ENCODE measurements around the gene MAP2K5. TPM values are rescaled to one million over a fixed set of nuclear protein-coding genes. Genes with fewer than 3 reads are reported as not detected.

The MAP2K5 gene
- total RNA-seq, 1 experiment from 2014 or later, result 15.0 TPM

DNA sequence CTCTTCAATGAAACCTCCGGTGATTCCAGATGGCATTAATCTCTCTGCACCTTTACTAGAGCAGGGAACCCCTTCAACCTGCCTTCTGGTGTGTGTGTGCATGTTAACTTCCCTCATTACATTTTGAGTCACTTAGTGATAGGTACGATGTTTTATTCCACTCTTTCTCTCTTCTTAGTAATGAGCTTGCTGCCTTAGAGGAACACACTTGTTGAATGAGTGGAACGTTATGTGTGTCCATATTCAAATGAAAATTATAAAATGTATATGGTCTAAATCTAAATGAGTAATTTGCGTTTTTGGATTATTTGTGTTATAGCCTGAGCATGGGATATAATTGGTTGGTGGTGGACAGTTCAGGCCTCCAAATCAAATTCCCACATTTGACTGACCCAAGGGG is 12.1 kb downstream of the MAP2K5 start:
- Histone ChIP-seq H3K9ac (ENCODE audit: extremely low read depth, insufficient read length, low read length) (no peak overlapping the region), H2AFZ (ENCODE audit: low read length) (no peak overlapping the region), H2BK20ac (ENCODE audit: low read depth, low read length, poor library complexity, severe bottlenecking) (no peak overlapping the region), H2BK12ac (ENCODE audit: insufficient read length, low read depth, low read length) (no peak overlapping the region), H3K79me1 (ENCODE audit: insufficient read depth, low read depth, low read length, poor library complexity, severe bottlenecking) (no peaks in the 10 kb centered on the region), H2BK15ac (ENCODE audit: low read depth, low read length) (no peak overlapping the region), H4K8ac (replicated peaks; ENCODE audit: insufficient read length, low read depth, low read length) (no peak overlapping the region), H3K23ac (ENCODE audit: insufficient read length, low read depth, low read length) (no peak overlapping the region), H3K14ac (ENCODE audit: insufficient read depth, low read length) (no peak overlapping the region), H3K27me3 (ENCODE audit: insufficient read depth, low read length) (no peaks in the 10 kb centered on the region; the same call in 1 of the 2 replicates), H4K20me1 (ENCODE audit: control insufficient read depth, insufficient read depth, insufficient read length) (no peaks in the 10 kb centered on the region), H4K91ac (ENCODE audit: insufficient read length, low read depth, low read length) (no peak overlapping the region), H3K79me2 (ENCODE audit: insufficient read depth, low read length) (no peaks in the 10 kb centered on the region), H3K27ac (ENCODE audit: insufficient read length, low read depth, low read length) (no peak overlapping the region), H2AK5ac (ENCODE audit: insufficient read length, low read length) (no peak overlapping the region), H3T11ph (ENCODE audit: low read length) (no peak overlapping the region), H4K5ac (ENCODE audit: insufficient read length, low read depth, low read length) (no peak overlapping the region), H2BK5ac (ENCODE audit: insufficient read length, low read length) (no peak overlapping the region), H3K9me3 (ENCODE audit: control insufficient read depth, low read depth, low read length) (no peaks in the 10 kb centered on the region), H3K4ac (ENCODE audit: low read depth, low read length) (no peak overlapping the region), H2BK120ac (ENCODE audit: low read depth, low read length, poor library complexity, severe bottlenecking) (no peak overlapping the region), H3K23me2 (ENCODE audit: insufficient read length, low read depth, low read length, poor library complexity, severe bottlenecking) (no peaks in the 10 kb centered on the region), H3K56ac (ENCODE audit: insufficient read length, low read depth, low read length) (no peak overlapping the region), H3K4me1 (ENCODE audit: insufficient read depth, low read length) (no peaks in the 10 kb centered on the region), H3K4me2 (ENCODE audit: insufficient read depth, insufficient read length, low read length) (no peak overlapping the region), H3K18ac (ENCODE audit: insufficient read length, low read depth, low read length) (no peak overlapping the region)
- DNase-seq, result no peak
- Mint-ChIP-seq H3K9me3 (peaks cover 2 to 3% of the 10 kb centered on the region in 2 experiments; a peak in 4 of 5 replicates), H3K36me3 (ENCODE audit: insufficient read depth in 1 of 3, low read depth in 3 of 3) (peaks cover 4 to 27% (median 21%) of the 10 kb centered on the region in 3 experiments), H3K27me3 (ENCODE audit: low read depth) (no peaks in the 10 kb centered on the region), H3K4me1 (peaks cover 16 to 17% of the 10 kb centered on the region in 2 experiments), H3K27ac (no peak overlapping the region), H3K4me3 (no peak overlapping the region)
- TF ChIP-seq, protein P1, sequence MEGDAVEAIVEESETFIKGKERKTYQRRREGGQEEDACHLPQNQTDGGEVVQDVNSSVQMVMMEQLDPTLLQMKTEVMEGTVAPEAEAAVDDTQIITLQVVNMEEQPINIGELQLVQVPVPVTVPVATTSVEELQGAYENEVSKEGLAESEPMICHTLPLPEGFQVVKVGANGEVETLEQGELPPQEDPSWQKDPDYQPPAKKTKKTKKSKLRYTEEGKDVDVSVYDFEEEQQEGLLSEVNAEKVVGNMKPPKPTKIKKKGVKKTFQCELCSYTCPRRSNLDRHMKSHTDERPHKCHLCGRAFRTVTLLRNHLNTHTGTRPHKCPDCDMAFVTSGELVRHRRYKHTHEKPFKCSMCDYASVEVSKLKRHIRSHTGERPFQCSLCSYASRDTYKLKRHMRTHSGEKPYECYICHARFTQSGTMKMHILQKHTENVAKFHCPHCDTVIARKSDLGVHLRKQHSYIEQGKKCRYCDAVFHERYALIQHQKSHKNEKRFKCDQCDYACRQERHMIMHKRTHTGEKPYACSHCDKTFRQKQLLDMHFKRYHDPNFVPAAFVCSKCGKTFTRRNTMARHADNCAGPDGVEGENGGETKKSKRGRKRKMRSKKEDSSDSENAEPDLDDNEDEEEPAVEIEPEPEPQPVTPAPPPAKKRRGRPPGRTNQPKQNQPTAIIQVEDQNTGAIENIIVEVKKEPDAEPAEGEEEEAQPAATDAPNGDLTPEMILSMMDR (conservative IDR thresholded peaks at IDR 0.05), result no peak
- 100% methylated on average over 1 of the region's 4 CpGs for WGBS (ENCODE audit: extremely low coverage, insufficient read length, low lambda C conversion rate)
